HPDE6-E6E7 (cell line): Measurements from ENCODE around the gene CPED1.
"Not testable (repeated sequence)": the region's sequence is repeated elsewhere in the genome, so short reads cannot be mapped to it uniquely, and the experiment has no call there.

Source experiments
- DNase-seq: peaks from one replicate; pipeline ENCODE4 v3.0.0; 2011; ENCODE audit warnings: missing footprints; ENCODE audit errors: extremely low spot score

Gene CPED1

GRCh38 chr7:121280656-121281055 lies 292.1 kb downstream of the CPED1 start:
- no peak for DNase-seq

GRCh38 chr7:121282129-121282528 lies 293.6 kb downstream of the CPED1 start:
- DNase-seq = no peak

DNA sequence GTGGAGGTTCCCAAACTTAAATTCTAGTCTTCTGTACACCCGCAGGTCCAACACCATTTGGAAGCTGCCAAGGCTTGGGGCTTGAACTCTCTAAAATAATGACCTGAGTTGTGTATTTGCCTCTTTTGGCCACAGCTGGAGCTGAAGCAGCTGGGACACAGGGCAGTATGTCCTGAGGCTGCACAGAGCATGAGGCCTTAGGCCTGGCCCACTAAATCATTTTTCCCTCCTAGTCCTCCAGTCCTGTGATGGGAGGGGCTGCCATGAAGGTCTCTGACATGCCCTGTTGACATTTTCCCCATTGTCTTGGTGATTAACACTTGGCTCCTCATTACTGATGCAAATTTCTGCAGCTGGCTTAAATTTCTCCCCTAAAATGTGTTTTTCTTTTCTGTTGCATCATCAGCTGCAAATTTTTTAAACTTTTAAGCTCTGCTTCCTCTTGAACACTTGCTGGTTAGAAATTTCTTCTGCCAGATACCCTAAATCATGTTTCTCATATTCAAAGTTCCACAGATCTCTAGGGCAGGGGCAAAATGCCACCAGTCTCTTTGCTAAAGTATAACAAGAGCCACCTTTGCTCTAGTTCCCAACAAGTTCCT lies 296.7 kb downstream of the CPED1 start:
- DNase-seq = no peak

DNA sequence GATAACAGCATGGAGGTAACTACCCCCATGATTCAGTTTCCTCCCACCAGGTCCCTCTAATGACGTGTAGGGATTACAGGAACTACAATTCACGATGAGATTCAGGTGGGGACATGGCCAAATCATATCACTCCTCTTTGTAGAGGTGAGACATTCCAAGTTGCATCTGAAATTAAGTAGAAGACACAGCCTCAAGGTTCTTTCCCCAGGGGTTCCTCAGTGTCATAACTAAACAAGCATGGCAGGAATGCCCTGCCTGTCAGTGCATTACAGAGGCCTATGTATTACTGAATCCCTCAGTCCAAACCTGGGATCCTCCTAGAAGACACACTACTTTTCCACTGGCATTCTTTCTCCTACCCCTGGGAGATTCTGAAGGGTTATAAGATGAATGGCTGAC lies 297.7 kb downstream of the CPED1 start:
- DNase-seq = no peak

GRCh38 chr7:121286742-121287734 lies 298.5 kb downstream of the CPED1 start:
- peak; percentile 31 for DNase-seq

GRCh38 chr7:121288894-121289293 lies 300.4 kb downstream of the CPED1 start:
- DNase-seq = no peak

DNA sequence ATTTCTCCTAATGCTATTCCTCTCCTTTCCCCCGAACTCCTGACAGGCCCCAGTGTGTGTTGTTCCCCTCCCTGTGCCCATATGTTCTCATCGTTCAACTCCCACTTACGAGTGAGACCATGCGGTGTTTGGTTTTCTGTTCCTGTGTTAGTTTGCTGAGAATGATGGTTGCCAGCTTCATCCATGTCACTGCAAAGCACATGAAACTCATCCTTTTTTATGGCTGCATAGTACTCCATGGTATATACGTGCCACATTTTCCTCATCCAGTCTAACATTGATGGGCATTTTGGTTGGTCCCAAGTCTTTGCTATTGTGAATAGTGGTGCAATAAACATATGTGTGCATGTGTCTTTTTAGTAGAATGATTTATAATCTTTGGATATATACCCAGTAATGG lies 301.4 kb downstream of the CPED1 start:
- not testable (repeated sequence) for DNase-seq

DNA sequence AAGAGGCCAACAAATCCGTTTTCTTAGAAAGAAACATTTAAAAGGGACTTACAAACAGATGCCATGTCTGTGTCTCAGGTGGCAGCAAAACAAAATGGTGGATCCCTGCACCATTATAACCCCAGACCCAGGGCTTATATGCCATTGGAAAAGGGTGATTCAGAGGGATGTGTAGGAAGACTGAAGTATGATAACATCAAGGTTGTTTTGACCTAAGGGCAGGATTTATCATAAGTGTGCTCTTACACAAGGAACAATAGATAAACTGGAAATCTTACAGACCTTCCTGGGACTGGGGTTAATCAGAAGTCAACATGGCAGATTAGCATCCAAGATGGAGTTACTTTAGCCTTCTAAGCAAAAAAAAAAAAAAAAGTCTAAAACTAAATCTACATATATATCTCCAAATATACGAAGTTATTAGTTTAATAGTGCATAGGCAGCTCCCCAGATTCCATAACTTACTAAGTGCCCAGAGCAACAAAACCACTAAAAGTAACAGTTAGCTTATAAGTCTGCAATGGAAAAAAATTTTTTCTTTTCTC lies 306.0 kb downstream of the CPED1 start:
- DNase-seq = no peak

- DNase-seq = no peak
These were observed 309.3 kb downstream of the CPED1 start for GRCh38 chr7:121297843-121298242.

DNA sequence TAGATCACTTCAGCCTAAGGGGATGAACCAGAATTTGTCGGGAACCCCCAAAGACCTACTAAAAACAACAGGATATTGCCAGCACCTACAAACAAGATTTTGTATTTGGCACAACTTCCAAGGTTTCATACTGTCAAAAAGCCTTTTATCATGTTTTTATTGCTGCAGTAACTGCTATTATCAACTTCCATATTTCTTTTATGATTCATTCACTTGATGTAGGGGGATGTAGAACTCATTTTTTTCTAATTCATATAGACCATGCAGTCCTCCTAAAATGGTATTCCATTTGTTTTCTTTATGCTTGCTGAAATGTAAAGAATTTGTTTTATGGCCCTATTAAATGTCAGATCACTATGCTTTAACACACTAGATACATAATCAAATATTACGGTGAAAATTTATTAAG lies 310.3 kb downstream of the CPED1 start:
- no peak for DNase-seq

DNA sequence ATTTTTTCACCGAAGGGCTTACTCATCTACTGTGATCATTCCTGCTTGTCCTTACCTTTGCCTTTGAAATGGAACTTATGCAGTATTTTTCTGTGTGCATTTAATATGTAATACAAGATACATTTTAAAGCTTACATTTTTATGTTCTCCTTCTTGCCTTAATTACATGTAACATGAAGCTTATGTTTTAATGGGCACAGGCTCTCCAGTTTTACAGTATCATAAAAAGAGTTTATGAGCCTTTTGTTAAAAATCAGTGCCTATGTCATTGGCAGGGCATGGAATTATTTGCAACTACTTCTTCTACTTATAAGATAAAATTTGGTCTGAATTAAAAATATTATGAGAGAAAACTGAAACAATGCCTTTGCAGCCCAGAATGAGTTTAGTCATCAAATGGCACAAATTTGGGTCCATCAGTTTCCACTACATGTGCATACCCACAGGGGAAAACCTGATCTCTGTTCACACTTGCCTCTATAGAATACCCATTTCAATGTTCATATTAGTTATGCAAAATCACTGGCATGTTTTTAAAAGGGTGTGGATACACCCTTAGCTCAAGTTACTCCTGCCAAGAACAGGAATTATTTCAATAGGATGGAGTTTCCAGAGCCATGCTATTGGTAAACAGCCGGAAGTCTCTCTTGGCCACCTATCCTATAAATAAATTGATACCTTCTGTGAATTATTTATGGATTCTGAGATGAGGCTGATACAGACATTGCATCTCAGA lies 312.3 kb downstream of the CPED1 start:
- no peak for DNase-seq

DNA sequence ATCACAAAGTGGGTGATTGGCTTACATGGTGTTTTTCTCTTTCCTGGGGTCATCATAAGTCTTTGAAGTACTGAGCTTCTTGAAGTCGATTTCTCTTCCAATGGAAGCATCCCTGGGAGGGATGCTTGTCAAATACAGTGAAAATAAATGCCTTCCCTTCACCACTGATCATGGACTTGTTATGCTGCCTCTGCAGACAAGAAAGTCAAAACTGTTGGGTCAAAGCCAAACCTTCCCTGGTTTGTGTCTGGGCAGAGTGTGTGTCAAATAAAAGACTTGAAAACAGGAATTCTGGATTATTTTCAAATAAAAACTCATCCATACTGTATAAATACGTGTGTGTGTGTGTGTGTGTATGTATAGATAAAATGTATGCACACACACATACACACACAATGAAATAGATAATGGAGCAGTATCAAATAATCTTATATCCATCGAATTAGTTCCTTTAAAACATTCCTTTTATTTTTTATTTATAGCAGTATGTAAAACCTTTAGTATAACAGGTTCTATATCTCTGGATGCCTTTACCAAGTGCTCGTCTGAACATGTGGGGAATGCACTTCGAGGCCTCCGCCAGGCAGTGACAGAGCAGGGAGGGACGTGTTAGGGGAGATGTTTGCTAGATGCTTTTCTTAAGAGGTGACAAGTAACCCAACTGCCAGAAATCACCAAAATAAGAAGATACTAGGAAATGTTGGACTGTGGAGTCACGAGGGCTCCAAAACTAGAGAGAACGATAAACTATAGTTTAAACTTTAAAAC lies 313.1 kb downstream of the CPED1 start:
- DNase-seq = no peak

DNA sequence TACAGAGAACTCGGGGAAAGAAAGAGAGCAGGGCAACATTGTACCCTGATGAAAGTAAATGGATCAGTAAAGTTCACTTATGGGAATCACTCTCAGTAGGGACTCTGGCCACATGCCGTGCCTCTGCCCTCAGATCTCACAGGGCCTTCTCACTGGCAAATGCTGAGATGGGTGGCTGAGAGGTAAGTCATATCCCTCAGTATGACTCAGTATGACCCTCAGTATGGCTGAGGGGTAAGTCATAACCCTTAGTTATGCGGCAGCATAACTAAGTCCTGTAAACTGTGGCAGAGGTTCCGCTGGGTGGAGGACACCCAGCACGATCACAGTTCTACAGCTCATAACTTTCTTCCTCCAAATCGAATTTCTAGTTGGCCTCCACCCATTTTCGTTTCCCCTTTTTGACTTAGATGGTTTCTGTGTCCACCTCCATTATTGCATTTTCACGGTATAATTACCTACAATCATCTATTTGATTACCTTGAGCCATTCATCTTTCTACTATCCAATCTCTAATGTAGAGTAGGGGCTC lies 313.8 kb downstream of the CPED1 start:
- no peak for DNase-seq

DNA sequence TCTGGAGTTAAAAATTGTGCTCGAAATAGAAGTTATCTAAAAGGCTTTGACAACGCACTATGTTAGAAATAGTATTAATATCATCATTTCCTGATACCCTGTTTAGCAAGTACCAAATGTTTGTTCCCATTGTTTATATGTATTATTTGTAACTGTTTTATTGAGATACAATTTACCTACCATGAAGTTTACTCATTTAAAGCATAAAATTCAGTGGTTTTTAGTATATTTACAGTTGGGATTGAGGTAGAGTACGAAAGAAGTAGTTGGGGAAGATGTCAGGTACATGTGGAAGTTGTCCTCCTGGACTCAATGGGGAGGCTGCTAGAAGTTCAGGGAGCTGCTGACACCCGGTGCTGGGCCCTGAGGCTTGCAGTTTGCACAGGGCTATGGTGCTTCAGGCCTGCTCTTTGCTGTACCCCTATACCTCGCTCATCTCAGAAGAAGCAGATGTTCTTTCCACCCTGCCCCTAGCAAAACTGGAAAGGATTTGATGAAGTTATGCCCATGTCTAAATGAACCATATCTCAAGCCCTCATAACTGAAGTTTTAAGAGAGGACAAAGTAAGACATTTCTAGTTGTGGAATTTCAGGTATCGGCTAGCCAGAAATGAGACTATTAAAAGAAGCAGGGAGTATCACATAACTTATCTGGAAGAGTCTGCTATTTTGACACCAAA lies 315.1 kb downstream of the CPED1 start:
- no peak for DNase-seq

GRCh38 chr7:121304102-121304658 lies 315.7 kb downstream of the CPED1 start:
- DNase-seq = no peak

DNA sequence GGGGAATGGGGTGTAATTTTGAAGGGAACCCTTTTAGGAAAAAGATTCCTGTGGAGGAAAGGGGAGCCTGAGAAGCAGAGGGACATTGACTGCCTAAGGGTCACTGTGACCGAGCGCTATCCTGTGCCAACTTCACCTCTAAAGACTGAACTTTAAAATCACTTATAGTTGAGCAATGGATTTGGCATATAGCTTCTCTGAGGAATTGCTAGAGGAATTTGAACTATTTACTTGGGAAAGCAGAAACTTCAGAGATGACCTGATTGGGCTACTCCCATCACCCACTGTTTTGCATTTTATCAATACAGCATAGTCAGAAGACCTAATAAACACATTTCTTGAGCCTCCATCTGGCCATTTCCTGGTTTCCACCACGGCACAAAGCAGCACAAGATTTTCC lies 316.6 kb downstream of the CPED1 start:
- no peak for DNase-seq

DNA sequence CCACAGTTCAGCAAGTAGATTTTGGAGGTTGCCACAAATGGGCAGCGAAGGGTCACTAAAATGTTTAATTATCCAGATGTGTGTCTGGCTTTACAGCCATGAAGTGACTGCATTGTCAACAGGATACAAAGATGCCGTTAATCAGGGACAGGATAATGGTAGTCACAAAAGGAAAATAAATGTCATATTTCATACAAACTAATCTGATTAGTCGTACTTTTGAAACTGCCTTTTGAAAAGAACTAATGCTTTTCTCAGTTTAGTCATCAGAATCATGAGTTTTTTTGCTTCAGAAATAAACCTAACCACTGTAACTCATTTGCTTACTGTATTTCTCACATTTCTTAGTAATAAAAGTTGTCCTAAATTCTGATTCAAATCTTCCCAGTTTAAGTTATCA lies 318.1 kb downstream of the CPED1 start:
- DNase-seq = no peak

DNA sequence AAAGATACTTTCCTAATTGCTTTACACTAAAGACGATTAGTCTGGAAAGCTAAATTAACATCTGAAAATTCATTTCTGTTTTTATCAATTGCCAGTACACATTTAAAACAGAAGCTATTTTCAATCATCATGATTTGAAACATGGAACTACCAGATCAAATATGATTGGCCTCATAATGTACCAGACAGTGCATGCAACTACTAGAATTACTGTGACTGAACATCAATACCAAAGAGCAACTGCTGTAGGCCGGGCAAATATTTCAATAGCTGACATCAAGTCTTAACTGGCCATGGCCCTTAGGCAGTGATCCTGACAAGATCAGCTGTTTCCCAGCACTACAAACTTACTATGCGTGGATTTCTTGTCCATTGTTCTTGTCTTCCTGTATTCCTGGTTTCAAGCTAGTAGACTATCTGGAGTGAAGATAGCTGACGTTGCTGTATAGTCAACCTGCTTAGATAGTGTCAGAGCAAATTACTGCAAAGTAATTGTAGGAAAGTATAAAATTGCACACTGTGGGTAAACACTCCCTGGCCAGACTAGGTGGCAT lies 318.6 kb downstream of the CPED1 start:
- DNase-seq = no peak

- peak; percentile 54 for DNase-seq
These were observed 324.8 kb downstream of the CPED1 start for GRCh38 chr7:121313220-121313792.
